BJ (cell line): ENCODE results near the gene CACNA2D2. TPM values are rescaled to one million over a fixed set of nuclear protein-coding genes. Genes with fewer than 3 reads are reported as not detected.

Experiments used
- CTCF ChIA-PET: fragments of 350-600 bp; formaldehyde crosslinking; extraction: SDS; loops from one replicate; lab custom pipeline; 2021; ENCODE audit warnings: antibody characterized with exemption, inconsistent platforms; lab: Yijun Ruan, JAX
- POLR2A ChIA-PET: fragments of 300-600 bp; sonication (Branson Sonifier 250); formaldehyde crosslinking; extraction: SDS; loops from one replicate; lab custom pipeline; 2021; ENCODE audit warnings: antibody characterized with exemption; lab: Charles Lee
- DNase-seq: peaks from one replicate; pipeline ENCODE4 v3.0.0-alpha.2; 2011; ENCODE audit warnings: low read depth
- H3K27me3 ChIP-seq: 2 replicates; pipeline ENCODE4 v1.6.0; 2011; ENCODE audit warnings: low read length; ENCODE audit not compliant: control insufficient read depth, insufficient read depth
- H3K36me3 ChIP-seq: 2 replicates; pipeline ENCODE4 v1.5.1; 2011; ENCODE audit warnings: low read length; ENCODE audit not compliant: control insufficient read depth, insufficient read depth
- H3K4me3 ChIP-seq: 2 replicates; pipeline ENCODE4 v1.5.1; 2011; ENCODE audit warnings: low read depth, mild to moderate bottlenecking, control low read depth, low read length
- polyA plus RNA-seq: library from polyadenylated mRNA; depleted of rRNA; stranded (reverse); fragments of >200 nt; gene quantifications from 2 replicates; pipeline ENCODE4 v1.2.3, GENCODE V29; 2011
- TF ChIP-seq, protein P1 (sequence below): IDR thresholded peaks from 2 replicates; pipeline ENCODE4 v1.5.1; 2011; ENCODE audit warnings: low read depth, mild to moderate bottlenecking, control low read depth, inconsistent platforms, low read length, moderate library complexity; ENCODE audit not compliant: insufficient read depth

Gene CACNA2D2
- polyA plus RNA-seq, 1 experiment: 0.11 TPM

DNA sequence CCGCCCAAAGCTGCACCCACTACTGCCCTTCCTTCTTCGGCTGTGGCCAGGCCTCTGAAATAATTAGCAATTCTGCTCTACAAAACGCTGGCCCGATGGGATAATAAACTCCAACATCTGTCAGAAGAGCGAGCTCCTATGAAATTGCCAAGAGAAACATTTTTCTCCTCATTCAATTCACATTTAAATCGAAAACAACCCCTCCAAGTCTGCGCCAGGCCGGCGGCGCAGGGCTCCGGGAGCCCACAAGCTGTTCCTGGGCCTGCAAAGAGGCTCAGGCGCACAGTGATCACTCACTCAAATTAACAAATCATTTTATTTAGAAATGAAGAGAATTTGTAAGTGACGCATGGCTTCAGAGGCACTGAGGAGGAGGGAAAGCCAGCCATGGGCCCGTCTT lies 88.8 kb downstream of the CACNA2D2 start:
- POLR2A ChIA-PET: no interaction called here
- TF ChIP-seq, protein P1, sequence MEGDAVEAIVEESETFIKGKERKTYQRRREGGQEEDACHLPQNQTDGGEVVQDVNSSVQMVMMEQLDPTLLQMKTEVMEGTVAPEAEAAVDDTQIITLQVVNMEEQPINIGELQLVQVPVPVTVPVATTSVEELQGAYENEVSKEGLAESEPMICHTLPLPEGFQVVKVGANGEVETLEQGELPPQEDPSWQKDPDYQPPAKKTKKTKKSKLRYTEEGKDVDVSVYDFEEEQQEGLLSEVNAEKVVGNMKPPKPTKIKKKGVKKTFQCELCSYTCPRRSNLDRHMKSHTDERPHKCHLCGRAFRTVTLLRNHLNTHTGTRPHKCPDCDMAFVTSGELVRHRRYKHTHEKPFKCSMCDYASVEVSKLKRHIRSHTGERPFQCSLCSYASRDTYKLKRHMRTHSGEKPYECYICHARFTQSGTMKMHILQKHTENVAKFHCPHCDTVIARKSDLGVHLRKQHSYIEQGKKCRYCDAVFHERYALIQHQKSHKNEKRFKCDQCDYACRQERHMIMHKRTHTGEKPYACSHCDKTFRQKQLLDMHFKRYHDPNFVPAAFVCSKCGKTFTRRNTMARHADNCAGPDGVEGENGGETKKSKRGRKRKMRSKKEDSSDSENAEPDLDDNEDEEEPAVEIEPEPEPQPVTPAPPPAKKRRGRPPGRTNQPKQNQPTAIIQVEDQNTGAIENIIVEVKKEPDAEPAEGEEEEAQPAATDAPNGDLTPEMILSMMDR: no peak
- no peak overlapping the region for H3K4me3 ChIP-seq
- H3K36me3 ChIP-seq: no peaks in the 10 kb centered on the region
- H3K27me3 ChIP-seq: peaks cover 4% of the 10 kb centered on the region; the same call in 1 of the 2 replicates
- CTCF ChIA-PET: interaction anchor here (0.9 kb wide), 1 partner anchor 22 kb away, joined by 3 read pairs; no protein-coding TSS in a partner anchor
- DNase-seq: no peak

DNA sequence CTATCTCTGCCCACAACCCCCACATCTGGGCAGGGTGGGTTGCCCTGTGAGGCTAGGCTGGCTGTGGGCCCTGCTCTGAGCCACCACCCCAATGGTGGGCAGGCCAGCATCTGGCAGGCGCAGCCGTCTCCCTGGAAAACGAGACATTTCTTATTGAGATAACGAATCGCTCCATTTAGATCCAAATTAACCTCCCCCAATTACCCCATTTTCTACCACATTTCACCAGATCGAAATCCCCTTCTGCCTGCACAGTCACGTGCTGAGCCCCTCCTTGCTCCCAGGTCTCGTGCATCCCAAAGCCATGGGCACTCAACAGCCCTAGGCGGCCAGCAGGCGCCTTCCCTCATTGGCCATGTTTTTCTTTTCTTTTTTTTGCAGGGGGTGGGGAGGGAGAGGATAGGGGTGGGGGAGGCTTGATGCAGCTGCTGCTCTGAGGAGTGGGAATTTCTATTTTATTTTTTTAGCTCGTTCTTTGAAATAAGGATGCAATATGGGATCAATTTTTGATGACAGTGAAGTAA lies 91.1 kb downstream of the CACNA2D2 start:
- peaks cover 2% of the 10 kb centered on the region; the same call in 1 of the 2 replicates for H3K27me3 ChIP-seq
- no peak overlapping the region for H3K4me3 ChIP-seq
- no peaks in the 10 kb centered on the region for H3K36me3 ChIP-seq
- TF ChIP-seq, protein P1: no peak
- POLR2A ChIA-PET: no interaction called here
- CTCF ChIA-PET: interaction anchor here (1.1 kb wide), 2 partner anchors 16 to 65 kb away, joined by 3 read pairs; no protein-coding TSS in a partner anchor
- no peak for DNase-seq

DNA sequence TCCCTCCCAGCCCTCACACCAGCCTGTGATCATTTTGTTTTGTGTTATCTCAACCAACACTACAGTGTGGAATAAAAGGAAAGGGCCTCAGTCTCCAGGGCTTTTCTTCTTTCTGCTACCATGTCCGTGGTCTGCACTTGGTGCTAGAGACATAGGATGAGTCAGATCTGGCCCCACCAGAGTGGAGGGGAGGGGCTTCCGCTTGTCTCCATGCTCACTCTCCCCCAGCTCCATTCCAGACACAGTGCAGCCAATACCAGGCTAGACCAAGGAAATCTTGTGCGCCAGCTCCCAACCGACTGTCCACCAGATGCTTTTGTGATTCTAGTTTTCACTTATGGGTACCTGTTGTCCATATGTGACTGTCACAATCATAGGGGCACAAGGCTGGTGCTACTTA lies 92.2 kb downstream of the CACNA2D2 start:
- TF ChIP-seq, protein P1: no peak
- Histone ChIP-seq H3K4me3 (no peak overlapping the region), H3K36me3 (no peaks in the 10 kb centered on the region), H3K27me3 (no peaks in the 10 kb centered on the region; the same call in 1 of the 2 replicates)
- ChIA-PET POLR2A (no interaction called here), CTCF (interaction anchor here (0.6 to 1.1 kb wide), 3 partner anchors 64 to 121 kb away, joined by 3 read pairs; no protein-coding TSS in a partner anchor)
- no peak for DNase-seq

DNA sequence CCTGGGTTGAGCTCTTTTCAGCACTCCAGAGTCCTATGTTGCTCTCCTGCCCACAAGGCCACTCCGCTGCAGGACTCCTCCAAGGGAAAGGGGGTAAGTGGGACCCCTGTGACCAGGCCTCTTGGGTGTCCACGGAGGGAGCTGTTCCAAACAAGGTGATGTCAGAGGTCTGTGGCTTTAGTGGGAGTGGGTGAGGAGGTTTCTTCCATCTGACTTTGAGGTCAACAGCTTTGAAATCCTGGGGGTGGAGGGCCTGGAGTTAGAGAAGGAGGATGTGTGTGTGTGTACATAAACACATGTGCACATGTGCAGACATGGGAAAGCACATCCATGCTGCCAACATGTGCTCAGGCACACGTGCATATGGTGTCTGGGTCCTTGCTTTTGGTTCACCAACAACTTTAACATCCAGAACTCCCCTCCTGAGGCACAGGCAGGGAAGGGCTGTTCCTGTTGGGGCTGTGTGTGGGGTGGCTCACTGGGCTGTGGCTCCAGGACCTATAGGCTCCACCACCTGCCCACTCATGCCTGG lies 92.8 kb downstream of the CACNA2D2 start:
- POLR2A ChIA-PET: no interaction called here

DNA sequence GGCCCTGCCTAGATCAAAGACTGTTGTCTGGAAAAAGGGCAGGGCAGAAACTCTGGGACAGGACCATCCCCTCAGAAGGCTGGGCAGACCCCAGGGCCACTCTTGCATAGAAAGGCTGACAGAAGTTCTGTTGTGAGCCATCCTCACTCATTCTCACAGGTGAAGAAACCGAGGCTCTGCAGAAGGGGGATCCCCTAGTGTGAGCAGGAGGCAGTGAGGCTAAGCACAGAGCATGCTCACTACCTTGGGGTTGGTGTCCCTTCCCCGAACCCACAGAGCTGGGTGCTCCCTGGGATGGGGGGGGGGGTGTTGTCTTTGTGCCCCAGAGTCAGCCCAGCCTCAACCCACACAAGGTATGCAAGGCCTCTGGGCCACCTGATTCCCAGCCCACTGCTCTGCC lies 93.2 kb downstream of the CACNA2D2 start:
- no peak for DNase-seq
- Histone ChIP-seq H3K4me3 (no peak overlapping the region), H3K27me3 (no peaks in the 10 kb centered on the region; the same call in 1 of the 2 replicates), H3K36me3 (no peaks in the 10 kb centered on the region)
- ChIA-PET CTCF (interaction anchor here (1.1 kb wide), 1 partner anchor 21 kb away, joined by 3 read pairs; no protein-coding TSS in a partner anchor), POLR2A (no interaction called here)
- TF ChIP-seq, protein P1: no peak

More for the DNA sequence above, 92.8 kb downstream of the CACNA2D2 start:
- Histone ChIP-seq H3K36me3 (no peaks in the 10 kb centered on the region), H3K4me3 (no peak overlapping the region), H3K27me3 (no peaks in the 10 kb centered on the region; the same call in 1 of the 2 replicates)
- DNase-seq: no peak
- TF ChIP-seq, protein P1: no peak
- CTCF ChIA-PET: interaction anchor here (0.6 to 1.1 kb wide), 3 partner anchors 20 to 122 kb away, joined by 3 read pairs; no protein-coding TSS in a partner anchor
